ENCODE measurements around the gene NCAPD3.

NCAPD3 gene

DNA sequence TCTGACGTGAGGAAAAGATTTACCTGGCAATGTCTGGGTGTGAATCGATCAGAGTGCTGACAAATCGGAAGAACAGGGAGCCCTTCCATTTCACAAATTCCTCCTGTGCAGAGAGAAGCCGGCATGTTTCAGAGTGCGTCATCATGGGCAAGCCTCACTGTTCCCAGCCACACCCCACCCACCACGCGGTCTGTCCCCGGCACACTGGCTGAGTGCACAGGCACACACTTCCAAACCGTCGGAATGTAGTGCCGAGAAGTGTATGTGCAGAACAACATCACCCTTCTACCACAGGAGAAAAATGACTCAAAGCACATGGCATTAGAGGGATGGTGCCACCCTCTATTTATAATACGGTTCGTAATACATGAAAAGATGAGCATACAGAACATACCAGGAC is 47.5 kb downstream of the NCAPD3 start:
- H3K4me1 ChIP-seq (ENCODE audit: insufficient read depth, low read length): no peaks in the 10 kb centered on the region
- peaks cover 37% of the 10 kb centered on the region for H3K36me3 ChIP-seq (ENCODE audit: insufficient read depth, low read length)
- peaks cover 12% of the 10 kb centered on the region for H3K9me3 ChIP-seq (ENCODE audit: control insufficient read depth, insufficient read depth, low read length)

DNA sequence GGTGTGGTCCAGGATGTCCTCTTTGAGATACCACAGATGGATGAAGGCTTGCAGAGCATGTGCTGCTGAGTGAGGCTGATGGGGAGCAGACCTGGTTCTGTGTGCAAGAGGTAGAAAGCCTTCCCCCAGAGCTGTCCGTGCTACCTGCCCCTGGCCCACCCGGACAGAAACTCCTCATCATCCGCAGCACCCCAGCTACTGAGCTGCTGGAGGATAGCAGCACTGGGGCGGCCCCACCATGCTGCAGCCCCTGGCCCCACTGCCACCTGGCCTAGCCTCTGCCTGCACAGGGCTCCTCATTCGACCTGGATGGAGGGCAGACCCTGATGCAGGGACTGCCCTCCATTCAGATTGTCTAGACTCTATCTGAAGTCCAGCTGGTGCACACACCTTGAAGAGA is 50.5 kb downstream of the NCAPD3 start:
- Histone ChIP-seq H3K36me3 (ENCODE audit: insufficient read depth, low read length) (peaks cover 55% of the 10 kb centered on the region), H3K9me3 (ENCODE audit: control insufficient read depth, insufficient read depth, low read length) (peaks cover 37% of the 10 kb centered on the region), H3K9ac (ENCODE audit: low read depth, low read length) (no peak overlapping the region)

More for the DNA sequence above, 47.5 kb downstream of the NCAPD3 start:
- H3K9ac ChIP-seq (ENCODE audit: low read depth, low read length): no peak overlapping the region

DNA sequence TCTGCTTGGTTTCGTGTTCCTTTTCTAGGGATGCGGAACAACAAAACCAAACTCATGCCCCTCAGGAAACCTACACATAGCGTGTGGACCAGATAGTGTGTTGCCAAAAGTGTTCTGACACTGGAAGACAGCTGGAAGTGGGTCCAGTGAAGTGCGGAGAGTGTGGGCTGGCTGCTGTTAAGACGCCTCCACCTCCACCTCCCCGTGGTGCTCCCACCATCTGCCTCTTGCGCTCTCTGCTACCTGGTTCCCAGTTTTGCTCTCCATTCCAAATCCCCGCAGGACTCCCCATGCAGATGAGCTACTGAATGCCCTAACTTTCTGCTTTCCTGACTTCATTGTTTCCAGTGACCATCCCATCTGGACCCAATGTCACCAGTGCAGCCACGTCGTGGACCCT is 51.8 kb downstream of the NCAPD3 start:
- Histone ChIP-seq H3K9ac (ENCODE audit: low read depth, low read length) (no peak overlapping the region), H3K9me3 (ENCODE audit: control insufficient read depth, insufficient read depth, low read length) (peaks cover 44% of the 10 kb centered on the region), H3K36me3 (ENCODE audit: insufficient read depth, low read length) (peaks cover 58% of the 10 kb centered on the region), H3K4me1 (ENCODE audit: insufficient read depth, low read length) (no peaks in the 10 kb centered on the region)

More for the DNA sequence above, 50.5 kb downstream of the NCAPD3 start:
- no peaks in the 10 kb centered on the region for H3K4me1 ChIP-seq (ENCODE audit: insufficient read depth, low read length)

DNA sequence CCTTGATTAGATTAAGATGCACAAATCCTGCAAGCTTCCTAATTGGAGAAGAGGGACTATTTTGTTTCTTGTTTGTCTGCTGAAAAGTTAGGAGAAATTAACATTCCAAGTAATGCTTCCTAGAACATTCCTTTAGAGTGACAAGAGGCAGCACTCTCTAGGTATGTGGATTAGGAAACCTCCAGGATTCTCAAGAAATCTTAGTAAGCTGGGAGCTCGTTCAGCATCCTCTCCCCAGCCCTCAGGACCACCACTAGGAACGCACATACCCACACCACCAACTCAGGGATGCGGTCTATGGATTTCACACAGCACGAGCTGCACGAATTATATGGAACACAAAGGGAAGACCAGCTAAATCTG is 52.9 kb downstream of the NCAPD3 start:
- Histone ChIP-seq H3K36me3 (ENCODE audit: insufficient read depth, low read length) (peaks cover 49% of the 10 kb centered on the region), H3K9ac (ENCODE audit: low read depth, low read length) (no peak overlapping the region), H3K4me1 (ENCODE audit: insufficient read depth, low read length) (no peaks in the 10 kb centered on the region), H3K9me3 (ENCODE audit: control insufficient read depth, insufficient read depth, low read length) (peaks cover 44% of the 10 kb centered on the region)

DNA sequence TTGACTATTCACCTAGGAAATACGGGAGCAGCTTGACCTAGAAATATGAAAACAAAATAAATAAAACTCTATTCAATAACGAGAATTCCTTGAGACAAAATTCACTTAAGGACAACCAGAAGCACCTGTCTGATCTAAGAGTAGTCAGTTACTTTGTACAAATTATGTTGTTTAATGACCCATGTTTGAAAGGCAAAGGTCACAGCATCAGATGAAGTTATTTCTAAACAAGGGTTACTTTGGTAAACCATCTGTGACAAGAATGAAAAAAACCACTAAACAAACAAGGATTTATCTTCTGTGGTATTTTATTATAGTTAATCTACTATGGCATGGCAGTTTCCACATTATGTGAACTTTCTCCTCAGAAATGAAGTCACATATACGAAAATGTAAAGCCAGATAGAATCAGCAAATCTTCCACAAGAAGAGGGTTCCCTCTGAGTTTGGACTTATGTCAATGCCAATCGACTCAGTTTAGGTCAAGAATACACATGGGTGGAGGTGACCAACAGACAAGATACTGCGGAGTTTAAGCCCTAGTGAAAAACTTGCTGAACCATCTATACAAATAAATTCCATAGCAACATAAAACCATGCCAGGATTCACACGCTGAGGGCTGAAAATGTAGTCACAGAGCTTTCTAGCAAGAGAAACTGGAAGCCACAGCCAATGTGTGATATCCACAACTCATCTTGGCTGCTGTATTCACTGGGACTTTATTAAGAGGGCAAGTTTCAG is 53.4 kb downstream of the NCAPD3 start:
- Histone ChIP-seq H3K9me3 (ENCODE audit: control insufficient read depth, insufficient read depth, low read length) (peaks cover 49% of the 10 kb centered on the region), H3K4me1 (ENCODE audit: insufficient read depth, low read length) (no peaks in the 10 kb centered on the region), H3K36me3 (ENCODE audit: insufficient read depth, low read length) (peaks cover 47% of the 10 kb centered on the region), H3K9ac (ENCODE audit: low read depth, low read length) (no peak overlapping the region)

DNA sequence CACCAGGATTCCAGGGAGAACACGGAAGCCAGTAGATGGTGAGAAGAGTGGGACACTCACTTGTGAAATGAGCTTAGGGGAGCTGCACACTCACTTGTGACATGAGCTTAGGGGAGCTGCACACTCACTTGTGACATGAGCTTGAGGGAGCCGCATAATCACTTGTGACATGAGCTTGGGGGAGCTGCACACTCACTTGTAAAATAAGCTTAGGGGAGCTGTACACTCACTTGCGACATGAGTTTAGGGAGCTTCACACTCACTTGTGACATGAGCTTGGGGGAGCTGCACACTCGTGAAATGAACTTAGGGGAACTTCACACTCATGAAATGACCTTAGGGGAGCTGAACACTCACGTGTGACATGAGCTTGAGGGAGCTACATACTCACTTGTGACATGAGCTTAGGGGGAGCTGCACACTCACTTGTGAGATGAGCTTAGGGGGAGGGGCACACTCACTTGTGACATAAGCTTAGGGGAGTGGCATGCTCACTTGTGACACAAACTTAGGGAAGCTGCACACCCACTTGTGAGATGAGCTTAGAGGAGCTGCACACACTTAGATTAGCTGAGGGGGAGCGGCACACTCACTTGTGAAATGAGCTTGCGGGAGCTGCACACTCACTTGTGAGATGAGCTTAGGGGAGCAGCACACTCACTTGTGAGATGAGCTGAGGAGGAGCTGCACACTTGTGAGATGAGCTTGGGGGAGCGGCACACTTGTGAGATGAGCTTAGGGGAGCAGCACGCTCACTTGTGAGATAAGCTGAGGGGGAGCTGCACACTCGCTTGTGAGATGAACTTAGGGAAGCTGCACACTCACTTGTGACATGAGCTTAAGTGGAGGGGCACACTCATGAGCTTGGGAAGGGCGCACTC is 59.0 kb downstream of the NCAPD3 start:
- no peaks in the 10 kb centered on the region for H3K4me1 ChIP-seq (ENCODE audit: insufficient read depth, low read length)
- no peak overlapping the region for H3K9ac ChIP-seq (ENCODE audit: low read depth, low read length)
- H3K36me3 ChIP-seq (ENCODE audit: insufficient read depth, low read length): peaks cover 73% of the 10 kb centered on the region
- peaks cover 78% of the 10 kb centered on the region for H3K9me3 ChIP-seq (ENCODE audit: control insufficient read depth, insufficient read depth, low read length)

DNA sequence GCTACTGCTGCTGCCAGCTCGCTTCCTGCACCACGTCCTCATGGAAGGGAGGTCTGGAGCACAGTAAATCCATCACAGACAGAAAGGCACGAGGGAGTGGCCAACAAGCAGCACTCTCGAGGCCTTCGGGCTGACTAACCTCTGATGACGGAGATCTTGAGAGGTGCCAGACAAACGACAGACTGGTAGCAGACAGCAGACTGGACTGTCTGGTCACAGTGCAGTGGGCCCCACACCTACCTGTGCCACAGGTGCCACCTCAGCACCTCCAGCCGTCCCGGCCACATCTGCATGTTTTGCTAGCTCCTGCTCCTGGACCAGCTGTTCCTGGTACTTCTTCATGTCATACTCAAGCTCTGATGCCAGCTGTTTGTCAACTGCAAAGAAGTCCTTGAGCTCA is 64.1 kb downstream of the NCAPD3 start:
- no peaks in the 10 kb centered on the region for H3K4me1 ChIP-seq (ENCODE audit: insufficient read depth, low read length)
- H3K9me3 ChIP-seq (ENCODE audit: control insufficient read depth, insufficient read depth, low read length): peaks cover 46% of the 10 kb centered on the region
- H3K36me3 ChIP-seq (ENCODE audit: insufficient read depth, low read length): peaks cover 59% of the 10 kb centered on the region
- H3K9ac ChIP-seq (ENCODE audit: low read depth, low read length): no peak overlapping the region

DNA sequence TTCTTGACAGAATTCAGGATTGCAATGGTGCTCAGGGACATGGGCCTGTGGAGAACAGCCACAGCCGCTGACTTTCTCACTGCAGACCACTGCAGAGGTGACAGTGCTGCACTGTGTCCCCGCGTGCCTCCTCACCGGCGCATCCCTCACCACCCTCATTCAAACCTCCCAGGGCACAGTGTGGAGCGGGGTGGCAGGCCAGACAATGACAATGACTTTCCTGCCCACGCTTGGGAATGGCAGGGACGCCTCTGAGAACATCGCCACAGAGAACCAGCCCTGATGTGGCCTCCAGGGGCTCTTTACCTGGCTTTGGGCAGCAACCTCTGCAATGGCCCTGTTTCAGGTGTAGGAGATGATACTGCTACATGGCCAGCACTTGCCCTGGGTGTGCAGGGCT is 65.7 kb downstream of the NCAPD3 start:
- H3K36me3 ChIP-seq (ENCODE audit: insufficient read depth, low read length): peaks cover 47% of the 10 kb centered on the region
- no peaks in the 10 kb centered on the region for H3K4me1 ChIP-seq (ENCODE audit: insufficient read depth, low read length)
- H3K9ac ChIP-seq (ENCODE audit: low read depth, low read length): no peak overlapping the region
- peaks cover 30% of the 10 kb centered on the region for H3K9me3 ChIP-seq (ENCODE audit: control insufficient read depth, insufficient read depth, low read length)

DNA sequence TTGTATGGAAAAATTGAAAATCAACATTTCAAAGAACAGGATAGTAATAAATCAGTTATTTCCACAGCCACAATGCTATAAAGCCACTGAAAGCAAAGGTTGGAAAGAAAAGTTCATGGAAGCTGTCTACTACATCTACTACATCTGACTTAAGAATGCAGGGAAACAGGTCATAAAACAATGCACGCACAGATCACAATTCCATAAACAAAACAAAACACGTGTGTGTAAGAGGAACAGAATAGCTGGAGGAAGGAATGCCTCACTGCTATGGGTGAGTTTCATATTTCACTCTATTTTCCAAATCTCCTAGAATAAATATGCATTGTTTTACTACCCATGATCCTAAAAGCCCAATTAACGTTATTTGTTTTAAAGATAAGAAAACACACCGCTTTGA is 66.3 kb downstream of the NCAPD3 start:
- peaks cover 41% of the 10 kb centered on the region for H3K36me3 ChIP-seq (ENCODE audit: insufficient read depth, low read length)
- H3K4me1 ChIP-seq (ENCODE audit: insufficient read depth, low read length): no peaks in the 10 kb centered on the region
- peaks cover 24% of the 10 kb centered on the region for H3K9me3 ChIP-seq (ENCODE audit: control insufficient read depth, insufficient read depth, low read length)
- H3K9ac ChIP-seq (ENCODE audit: low read depth, low read length): no peak overlapping the region

DNA sequence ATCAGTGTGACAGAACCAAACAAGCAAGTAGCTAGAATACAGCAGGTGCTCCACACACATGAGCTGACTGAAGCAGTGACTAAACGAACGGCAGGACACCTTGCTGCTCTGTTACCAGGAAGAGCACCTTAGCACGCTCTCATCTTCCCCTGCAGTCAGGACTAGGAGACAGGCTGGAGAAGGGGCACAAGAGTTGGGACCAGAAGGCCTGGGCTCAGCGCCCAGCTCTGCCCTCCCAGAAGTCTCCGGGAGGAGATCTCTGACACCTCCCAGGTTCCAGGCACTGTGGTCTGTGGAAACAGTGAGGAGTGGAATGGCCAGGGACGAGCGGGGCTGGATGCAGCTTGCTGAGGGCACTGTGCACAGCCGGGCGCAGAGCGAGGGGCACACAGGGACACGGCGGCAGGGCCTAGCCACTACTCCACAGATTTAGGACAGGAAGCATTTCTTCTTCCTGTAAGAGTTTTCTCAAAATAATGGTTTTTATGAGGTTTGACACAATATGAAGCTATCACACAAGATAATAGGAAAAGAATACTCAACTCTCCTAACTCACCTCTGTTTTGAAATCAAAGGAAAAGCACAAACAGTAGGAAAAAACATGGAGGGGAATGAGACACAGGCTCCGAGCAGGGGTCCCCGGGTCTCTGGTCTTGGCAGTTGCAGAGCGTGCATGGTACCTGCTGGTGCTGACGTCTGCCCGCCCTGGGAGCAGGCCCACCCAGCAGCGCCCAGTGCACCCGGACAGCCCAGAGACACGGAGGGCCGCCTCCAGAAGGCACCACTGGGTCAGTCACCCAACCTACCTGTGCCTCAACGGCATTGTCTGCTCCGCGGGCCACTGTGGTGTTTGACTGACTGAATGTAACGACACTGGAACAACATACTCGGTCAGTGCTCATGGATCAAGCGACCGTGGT is 67.6 kb downstream of the NCAPD3 start:
- Histone ChIP-seq H3K9ac (ENCODE audit: low read depth, low read length) (no peak overlapping the region), H3K9me3 (ENCODE audit: control insufficient read depth, insufficient read depth, low read length) (peaks cover 12% of the 10 kb centered on the region), H3K4me1 (ENCODE audit: insufficient read depth, low read length) (no peaks in the 10 kb centered on the region), H3K36me3 (ENCODE audit: insufficient read depth, low read length) (peaks cover 38% of the 10 kb centered on the region)

DNA sequence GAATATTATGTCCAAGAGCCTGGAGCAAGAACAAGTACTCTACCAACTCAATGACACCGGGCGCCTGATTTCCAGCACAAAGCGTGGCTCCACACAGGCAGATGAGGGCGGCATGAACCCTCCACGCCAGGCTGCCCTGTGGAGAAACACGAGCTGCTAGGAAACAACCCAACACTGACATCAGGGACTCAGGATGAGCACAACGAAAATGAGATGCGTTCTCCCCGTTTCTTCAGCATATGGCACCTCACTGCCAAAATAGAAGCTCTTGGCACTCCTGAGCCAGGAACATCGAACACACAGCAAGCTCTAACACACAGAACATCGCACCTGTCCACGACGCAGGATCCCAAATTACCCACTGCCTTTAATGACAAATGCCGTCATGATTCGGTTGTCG is 68.3 kb downstream of the NCAPD3 start:
- H3K4me1 ChIP-seq (ENCODE audit: insufficient read depth, low read length): no peaks in the 10 kb centered on the region
- no peak overlapping the region for H3K9ac ChIP-seq (ENCODE audit: low read depth, low read length)
- peaks cover 8% of the 10 kb centered on the region for H3K9me3 ChIP-seq (ENCODE audit: control insufficient read depth, insufficient read depth, low read length)
- peaks cover 30% of the 10 kb centered on the region for H3K36me3 ChIP-seq (ENCODE audit: insufficient read depth, low read length)

DNA sequence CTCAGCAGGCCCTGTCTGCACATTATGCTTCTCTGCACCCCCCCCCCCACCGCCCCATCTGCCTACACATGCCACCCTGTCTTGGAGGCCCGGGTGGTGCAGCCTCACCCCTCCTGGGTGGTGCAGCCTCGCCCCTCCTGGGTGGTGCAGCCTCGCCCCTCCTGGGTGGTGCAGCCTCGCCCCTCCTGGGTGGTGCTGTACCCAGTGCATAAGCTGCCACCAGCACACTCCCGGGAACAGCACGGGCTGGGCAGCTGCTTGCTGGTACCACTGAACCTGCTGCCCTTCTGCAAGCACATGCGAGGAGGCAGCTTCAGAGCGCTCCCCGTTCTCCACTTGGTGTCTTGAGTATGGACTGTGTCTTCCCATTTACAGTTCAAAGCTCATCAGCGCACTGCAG is 69.3 kb downstream of the NCAPD3 start:
- H3K36me3 ChIP-seq (ENCODE audit: insufficient read depth, low read length): peaks cover 26% of the 10 kb centered on the region
- no peaks in the 10 kb centered on the region; the same call in 1 of the 2 replicates for H3K9me3 ChIP-seq (ENCODE audit: control insufficient read depth, insufficient read depth, low read length)
- H3K4me1 ChIP-seq (ENCODE audit: insufficient read depth, low read length): no peaks in the 10 kb centered on the region
- H3K9ac ChIP-seq (ENCODE audit: low read depth, low read length): no peak overlapping the region

DNA sequence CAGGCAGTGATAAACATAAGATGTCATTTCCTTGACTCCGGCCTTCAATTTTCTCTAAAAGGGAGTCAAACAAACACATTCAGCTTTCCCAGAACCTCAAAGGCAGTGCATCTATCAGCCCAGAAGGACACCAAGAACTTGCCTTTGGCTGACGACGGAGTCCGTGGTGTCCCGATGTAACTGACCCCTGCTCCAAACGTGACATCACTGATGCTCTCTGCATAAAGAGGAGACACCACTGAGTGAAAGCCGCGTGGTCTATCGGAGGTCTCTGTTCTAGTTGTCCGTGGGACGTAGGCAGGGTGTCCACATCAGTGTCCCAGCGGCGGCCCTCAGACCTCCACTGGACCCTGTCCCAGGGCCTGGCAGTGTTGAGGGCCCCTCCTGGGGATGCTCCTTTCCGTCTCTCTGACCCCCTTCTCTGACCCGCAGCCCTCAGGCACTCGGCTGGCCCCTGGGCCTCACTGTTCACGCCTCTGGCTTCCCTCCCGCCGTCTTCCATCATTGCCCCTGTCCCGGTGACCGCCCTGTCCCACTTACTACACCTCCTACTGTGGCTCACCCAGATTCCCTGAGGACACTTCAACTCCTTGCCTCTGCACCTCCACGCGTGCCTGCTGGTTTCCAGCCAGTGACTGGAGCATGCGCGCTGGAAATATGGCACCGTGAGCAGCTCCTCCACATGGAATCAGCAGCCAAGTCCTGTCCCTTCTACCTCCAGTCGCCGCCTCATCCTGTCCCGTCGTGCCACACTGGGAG is 70.4 kb downstream of the NCAPD3 start:
- no peak overlapping the region for H3K9ac ChIP-seq (ENCODE audit: low read depth, low read length)
- H3K4me1 ChIP-seq (ENCODE audit: insufficient read depth, low read length): no peaks in the 10 kb centered on the region
- H3K9me3 ChIP-seq (ENCODE audit: control insufficient read depth, insufficient read depth, low read length): no peaks in the 10 kb centered on the region; the same call in 1 of the 2 replicates
- H3K36me3 ChIP-seq (ENCODE audit: insufficient read depth, low read length): peaks cover 25% of the 10 kb centered on the region

Data from ES-I3 (cell line).